Activated CD8-positive, alpha-beta memory T cell treated with anti-CD3 and anti-CD28 coated beads, Interleukin-2, amount 50 U/mL, for 1 hour (primary cell): ENCODE measurements around the gene ATOH7.
"Not testable (repeated sequence)": the region's sequence is repeated elsewhere in the genome, so short reads cannot be mapped to it uniquely, and the experiment has no call there.

Experiments
- DNase-seq: peaks from one replicate; pipeline ENCODE4 v3.0.0-alpha.2; 2020; ENCODE audit errors: extremely low read depth

The ATOH7 gene

DNA sequence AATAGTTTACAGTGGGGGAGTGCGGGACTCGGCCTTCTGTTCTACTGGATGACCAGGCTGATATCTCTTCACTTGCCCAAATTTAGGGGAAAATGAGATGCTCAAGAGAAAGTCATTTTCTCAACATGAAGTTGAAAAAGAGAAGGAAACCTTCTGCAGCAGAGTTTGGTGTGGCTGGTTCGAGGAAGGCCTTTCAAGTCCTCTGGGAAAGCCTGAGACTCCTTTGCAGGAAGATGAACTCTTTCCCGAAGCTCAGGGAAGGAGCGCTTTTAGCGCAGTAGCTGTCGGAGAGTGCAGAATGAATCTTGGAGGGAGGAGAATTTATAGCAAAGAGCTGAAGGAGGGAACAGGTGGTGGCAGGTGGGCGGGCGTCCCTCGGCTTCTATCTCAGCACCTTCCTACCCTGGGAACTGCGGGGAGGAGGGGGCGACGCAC is at the start of gene ATOH7:
TSS of gene ATOH7 (minus strand) at position 297 of the 435 bp plus-strand sequence. CDS start 436 bp downstream, outside the sequence.
- no peak for DNase-seq

DNA sequence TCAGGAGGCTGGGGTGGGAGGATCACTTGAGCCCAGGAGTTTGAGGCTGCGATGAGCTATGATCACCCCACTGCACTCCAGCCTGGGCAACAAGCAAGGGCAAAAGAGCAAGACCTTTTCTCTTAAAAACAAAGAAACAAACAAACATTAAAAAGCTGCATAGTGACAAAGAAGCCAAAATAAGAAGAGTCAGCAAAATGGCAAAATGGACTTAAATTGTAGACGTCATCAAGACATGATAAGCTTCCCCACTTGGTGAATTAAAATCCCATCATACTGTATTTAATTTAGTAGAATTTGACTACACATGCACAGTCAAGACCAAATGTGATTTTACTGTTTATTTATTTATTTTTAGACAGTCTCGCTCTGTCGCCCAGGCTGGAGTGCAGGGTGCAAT is 48.8 kb upstream of the ATOH7 start:
- DNase-seq = no peak

DNA sequence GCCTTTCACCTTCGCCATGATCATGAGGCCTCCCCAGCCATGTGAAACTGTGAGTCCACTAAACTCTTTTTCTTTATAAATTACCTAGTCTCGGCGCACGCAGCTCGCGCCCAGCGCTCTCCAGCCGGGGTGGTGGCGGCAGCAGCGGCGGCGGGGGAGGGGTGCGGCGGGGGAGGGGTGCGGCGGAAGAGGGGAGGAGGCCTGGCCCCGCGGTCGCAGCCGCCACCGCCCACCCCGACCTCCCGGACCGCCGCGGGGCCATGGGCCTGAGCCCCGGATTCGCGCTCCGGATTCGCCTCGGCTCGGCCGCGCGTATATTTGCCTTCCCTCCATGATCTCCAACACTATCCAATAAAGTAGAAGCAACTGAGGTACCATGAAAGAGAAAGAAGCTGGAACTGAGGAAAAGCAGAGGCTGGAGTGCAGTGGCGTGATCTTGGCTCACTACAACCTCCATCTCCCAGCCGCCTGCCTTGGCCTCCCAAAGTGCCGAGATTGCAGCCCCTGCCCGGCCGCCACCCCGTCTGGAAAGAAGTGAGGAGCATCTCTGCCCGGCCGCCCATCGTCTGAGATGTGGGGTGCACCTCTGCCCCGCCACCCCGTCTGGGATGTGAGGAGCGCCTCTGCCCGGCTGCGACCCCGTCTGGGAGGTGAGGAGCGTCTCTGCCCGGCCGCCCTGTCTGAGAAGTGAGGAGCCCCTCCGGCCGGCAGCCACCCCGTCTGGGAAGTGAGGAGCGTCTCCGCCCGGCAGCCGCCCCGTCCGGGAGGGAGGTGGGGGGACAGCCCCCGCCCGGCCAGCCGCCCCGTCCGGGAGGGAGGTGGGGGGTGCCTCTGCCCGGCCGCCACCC is 47.2 kb upstream of the ATOH7 start:
- DNase-seq = not testable (repeated sequence)

DNA sequence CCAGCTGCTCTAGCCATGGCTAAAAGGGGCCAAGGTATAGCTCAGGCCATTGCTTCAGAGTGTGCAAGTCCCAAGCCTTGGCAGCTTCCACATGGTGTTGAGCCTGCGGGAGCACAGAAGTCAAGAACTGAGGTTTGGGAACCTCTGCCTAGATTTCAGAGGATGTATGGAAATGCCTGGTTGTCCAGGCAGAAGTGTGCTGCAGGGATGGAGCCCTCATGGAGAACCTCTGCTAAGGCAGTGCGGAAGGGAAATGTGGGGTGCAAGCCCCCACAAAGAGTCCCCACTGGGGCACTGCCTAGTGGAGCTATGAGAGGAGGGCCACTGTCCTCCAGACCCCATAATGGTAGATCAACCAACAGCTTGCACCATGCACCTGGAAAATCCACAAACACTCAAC is 45.9 kb upstream of the ATOH7 start:
- DNase-seq = not testable (repeated sequence)

DNA sequence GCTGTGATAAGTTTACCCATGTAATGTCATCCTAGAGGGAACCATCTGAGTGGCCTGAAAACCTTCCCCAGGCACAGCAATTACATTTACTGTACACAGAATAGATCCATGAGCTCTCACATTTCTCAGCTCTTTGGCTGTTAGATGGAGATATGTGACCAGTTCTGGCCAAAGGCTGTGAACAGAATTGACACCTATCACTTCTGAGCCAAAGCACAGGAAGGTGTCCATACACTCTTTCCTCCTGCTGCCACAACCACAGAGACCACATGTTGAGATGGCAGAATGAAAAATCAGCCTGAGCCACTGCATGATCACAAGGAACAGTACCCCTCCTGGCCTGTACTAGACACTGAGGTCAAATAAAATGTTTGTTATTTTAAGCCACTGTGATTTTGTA is 44.3 kb upstream of the ATOH7 start:
- DNase-seq = no peak

DNA sequence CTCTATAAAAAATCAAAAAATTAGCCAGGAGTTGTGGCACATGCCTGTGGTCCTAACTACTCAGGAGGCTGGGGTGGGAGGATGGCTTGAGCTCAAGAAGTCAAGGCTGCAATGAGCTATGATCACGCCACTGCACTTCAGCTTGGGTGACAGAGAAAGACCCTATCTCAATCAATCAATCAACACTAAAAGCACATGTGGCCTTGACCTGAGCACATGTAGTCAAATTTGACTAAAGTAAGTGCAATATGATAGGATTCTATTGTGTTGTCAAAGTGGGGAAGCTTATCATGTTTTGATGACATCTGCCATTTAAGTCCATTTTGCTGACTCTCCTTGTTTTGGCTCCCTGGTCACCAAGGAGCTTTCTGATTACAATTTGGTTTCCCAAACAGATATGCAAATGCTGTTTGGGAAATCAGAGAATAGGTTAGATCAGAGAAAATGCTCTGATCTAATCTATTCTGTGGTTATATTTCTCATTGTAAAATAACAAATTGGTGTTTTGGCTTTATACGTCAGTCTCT is 43.8 kb upstream of the ATOH7 start:
- no peak for DNase-seq

DNA sequence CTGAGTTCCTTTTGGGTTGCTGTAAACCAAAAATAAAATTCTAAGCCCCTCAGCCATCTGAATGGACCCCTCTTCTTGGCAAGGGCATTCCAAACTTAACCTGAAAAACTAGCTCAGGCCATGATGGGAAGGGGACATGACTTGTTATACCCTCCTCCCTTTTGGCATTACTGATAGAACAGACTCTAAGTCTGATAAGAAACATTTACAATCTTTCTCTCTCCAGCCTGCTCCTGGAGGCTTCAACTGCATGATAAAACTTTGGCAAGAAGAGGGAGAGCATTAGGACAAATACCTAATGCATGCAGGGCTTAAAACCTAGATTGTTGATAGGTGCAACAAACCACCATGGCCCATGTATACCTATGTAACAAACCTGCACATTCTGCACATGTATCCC is 40.9 kb upstream of the ATOH7 start:
- no peak for DNase-seq

DNA sequence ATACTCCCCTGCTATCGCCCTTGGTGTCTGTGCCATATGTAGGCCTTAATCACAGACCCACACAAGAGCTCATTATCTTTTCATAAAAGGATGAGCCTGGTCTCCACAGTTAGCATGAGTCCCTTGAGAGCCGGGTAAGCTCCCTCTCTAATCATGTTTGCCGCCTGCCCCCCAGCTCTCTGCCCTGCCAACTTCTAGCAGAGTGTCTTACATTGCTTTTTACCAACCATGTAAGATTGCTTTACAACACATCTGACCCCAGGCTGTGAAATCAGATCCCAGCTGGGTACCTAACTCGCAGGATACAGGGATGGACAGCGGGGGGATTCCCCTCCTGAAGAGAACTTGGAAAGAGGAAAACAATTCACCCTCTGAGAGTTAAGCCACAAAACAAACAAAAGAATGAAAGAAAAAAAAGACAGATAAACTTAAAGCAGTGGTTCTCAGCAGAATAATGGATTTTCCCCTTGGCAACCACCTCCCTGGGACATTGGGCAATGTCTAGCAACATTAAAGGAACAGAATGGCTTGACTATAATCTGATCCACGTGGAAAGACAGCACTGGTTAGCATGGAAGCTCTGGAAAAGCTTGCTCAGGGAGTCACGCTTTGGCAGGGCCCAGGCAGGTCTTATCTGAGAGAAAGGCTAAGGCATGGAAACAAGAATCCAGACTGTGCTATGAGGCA is 39.4 kb upstream of the ATOH7 start:
- no peak for DNase-seq

DNA sequence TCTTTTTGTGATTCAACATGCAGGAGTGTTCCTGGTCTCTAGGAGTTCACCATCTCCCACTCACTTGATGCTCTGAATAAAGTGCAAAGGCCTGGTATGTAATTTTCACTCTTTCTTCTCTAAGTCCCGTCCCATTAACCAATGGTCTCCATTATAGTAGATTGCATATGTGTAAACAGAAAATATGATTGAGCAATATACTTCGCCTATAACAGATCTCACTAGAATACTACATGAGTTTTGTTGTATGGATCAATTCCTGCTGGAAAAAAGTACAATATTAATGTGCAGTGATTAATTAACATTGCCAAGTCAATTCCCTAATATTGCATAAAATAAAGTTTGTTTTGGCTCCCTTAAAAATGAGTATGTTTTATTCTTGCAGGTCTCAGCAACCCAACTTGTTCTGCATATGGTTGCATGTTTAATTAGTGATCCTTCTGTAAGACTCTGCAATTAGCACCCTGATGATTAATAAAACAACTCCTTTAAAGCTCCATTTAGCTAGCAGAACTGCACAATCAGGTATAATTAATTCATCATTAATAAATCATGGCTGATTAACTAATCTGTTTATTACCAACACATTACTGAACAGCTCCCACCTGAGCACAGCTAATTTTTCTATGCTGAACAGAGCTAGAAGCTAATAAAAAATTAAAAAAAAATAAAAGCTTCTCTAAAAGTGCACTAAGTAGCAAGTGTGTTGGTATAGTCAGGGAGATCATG is 37.8 kb upstream of the ATOH7 start:
- DNase-seq = no peak

DNA sequence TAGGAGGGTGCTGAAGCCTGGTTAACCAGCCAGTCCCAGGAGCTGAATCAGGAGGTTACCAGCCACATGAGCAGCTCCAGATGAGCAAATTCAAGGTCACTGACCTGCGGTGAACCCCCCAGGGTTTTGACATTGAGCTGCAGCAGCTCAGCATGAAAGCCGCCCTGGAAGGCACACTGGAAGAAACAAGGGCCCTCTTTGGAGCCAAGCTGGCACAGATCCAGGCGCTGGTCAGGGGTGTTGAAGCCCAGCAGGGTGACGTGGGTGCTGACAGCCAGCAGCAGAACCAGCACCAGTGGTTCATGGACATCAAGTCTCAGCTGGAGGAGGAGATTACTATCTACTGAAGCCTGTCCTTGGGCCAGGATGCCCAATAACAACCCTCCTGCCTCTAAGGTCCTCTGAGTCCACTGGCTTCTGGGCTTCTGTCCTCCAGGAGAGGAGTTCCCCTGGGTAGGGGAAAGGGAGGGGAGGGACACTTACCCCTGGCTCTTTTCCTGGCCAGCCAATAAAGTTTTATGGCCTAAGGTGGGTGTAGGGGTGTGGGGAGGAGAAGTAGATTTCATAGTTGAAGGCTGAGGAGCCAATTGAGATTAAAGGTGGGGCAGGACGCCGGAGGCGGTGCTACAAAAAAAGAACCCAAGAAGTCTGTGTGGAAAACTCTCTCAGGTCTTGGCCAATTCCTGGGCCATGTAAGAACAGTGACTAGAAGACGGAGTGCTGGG is 29.4 kb upstream of the ATOH7 start:
- DNase-seq = no peak

DNA sequence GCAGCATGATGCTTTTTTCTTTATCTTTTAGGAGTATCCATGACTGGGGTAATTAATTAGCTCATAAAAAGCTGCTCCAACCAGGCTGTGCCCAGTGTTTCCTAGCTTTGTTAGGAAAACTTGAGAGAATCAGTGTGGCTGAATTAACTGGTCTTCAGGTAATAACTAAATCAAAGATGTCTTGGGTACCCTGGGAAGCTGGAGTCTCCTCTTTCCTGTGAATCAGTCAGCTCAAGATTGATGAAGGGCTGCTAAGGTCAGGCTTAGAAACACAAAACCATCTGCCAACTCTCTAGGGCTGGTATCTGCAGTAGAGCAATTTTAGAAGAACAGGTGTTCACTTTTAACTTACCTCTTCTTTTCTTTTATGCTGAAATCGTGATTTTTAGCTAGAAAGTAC is 21.4 kb upstream of the ATOH7 start:
- no peak for DNase-seq

DNA sequence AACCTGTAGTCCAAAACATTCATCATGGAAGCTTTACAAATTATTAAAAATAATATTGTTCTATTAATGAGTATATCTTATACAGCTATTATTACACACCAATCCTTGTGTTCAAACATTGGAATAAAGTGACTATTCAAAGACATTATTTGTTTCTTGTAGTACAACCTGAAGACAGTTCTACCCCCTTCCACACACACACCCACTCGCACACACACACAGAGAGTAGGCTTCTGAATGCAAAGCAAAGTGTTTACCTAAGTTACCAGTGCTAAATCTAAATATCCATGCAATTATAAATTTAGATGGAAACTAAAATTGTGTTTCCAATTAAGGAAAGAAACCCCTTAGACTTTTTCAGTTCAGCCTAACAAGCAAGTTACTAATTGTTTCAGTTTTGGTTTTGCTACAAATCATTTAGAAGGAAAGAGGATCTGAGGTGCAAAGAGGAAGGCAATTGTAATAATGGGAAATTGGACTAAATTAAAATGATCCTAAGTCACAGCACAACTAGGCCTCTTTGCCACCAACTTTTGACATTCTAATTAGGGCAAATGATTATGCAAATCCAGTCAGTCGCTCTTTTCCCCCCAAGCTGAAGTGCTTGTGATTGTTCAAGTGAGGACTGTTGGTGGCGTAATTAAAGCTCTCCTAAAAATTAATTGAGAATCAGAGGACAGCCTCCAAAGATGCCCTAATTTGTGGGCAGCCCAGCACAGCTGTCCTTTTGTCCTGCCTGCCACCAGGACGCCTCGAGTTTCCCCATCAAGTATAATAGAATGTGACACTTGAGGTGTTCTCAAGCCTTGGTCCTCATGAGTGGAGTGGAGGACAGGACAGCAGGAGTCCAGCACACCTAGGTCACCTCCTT is 19.9 kb upstream of the ATOH7 start:
- DNase-seq = no peak

DNA sequence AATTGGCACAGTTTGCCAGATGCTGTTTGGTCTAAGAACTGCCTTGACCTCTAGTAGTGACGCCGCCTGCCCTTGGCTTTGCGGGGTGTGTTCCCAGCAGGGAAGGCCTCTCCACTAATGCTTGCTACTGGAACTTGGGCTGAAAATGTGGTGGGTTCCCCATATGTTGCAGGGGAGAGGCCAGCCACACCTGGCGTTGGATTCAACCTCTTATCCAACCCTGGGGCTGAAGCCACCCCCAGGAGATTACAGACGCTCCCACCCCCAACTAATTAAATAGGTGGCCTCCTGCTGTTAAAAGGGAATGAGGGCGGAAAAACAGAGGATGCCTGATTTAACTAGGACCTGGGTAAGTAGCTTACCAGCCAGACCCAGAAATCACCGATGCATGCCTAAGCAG is 19.2 kb upstream of the ATOH7 start:
- no peak for DNase-seq

DNA sequence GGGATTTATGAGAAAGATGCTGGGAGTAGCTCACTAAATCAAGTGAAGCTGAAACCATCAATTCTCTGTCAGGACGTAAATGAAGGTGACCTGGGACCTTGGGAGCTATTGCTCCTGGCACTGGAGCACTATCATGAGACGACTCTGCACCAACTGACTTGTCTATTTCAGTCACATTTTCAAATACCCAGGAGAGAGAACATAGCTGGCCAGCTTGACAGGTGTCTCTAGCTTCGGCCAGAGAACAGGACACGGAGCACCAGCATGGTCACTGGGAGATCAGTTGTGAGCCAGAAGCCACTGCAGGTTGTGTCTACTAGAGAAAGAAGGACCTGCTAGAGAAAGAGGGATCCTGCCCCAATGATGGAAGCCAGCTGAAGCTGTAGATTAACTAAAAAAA is 17.4 kb upstream of the ATOH7 start:
- no peak for DNase-seq

DNA sequence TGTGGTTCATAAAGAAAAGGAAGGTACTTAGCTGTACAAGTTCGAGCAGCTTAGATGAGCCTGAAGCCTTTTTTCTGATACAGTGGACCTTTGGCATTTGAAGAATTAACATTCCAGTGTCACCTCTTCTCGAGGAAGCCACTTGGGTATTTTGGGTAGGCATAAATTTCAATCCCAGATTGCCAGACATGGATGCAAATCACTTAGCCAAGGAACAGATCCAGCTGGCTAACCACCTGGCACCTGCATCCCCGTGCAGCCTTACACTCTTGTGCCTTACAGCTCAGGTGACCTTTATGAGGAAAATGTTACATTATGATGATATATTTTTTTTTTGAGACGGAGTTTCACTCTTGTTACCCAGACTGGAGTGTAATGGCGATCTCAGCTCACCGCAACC is 16.0 kb upstream of the ATOH7 start:
- DNase-seq = no peak

DNA sequence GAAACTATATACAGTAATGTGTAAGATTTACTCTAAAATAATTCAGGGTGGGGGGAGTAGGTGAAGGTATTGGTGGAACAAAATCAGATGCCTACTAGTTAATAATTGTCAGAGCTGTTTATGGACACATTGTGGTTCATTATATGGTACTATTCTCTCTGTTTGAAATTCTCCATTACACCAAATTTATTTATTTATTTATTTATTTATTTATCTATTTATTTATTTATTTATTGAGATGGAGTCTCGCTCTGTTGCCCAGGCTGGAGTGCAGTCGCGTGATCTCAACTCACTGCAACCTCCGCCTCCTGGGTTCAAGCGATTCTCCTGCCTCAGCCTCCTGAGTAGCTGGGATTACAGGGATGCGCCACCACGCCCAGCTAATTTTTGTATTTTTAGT is 14.5 kb upstream of the ATOH7 start:
- not testable (repeated sequence) for DNase-seq

DNA sequence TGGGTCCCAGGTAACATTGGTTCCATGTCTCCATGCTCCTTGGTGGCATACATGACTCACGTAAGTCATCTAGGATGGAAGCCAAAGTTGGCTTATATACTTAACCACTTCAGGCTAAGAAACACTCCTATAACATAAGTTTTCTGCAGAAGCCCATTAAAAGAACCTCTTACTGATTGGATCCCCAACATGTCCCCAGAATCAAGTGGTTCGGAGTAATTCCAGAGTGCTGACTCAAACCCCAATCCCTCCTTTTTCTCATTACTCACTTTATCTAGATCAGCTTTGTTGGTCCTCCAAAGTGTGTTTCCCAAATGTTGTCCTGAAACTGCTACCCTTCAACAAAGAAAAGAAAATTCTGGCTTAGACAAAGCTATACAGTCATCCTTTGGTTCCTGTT is 10.1 kb upstream of the ATOH7 start:
- no peak for DNase-seq

DNA sequence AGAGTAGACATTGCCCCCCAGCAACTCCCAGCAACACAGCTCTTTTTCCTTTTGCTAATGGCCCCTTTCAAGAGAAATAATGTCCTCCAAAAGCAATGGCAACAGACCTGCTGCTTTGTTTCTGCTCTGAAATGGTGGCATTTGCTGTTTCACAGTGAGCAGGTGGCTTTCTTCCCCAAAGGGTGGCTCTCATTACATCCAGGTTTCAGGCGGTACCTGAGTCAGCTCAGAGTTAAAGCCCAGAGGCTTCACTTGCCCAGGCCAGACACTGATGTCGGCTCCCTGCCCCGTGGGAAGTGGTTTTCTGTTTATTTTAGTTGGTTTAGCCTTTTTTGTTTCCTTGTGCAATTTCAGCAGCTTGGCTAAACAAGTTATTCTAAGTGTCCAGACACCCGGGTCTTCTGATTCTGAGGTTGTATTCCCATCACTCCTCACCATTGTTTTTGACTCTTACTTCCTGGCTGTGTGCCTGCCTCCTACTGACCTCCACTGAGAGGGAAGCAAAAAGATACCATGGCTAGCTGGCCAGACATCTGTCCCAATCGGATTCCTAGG is 7.8 kb upstream of the ATOH7 start:
- no peak for DNase-seq

DNA sequence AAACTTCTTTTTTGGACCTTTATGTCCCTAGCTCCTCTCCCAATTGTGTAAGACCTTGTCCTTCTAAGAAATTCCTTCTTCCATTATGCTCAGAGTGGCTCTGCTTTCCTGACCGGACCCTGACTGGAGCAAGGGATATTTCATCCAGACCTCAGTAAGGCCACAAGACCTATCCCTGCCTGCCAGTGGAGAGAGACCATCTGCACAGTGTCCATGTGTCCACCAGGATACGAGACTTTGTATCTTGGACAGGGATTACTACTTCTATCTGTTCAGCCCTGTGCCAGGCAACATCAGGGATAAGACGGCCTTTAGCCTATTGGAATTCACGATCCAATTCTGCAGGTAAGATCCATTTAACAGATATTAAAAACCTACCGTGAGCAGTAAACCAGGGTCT is 7.2 kb upstream of the ATOH7 start:
- no peak for DNase-seq

DNA sequence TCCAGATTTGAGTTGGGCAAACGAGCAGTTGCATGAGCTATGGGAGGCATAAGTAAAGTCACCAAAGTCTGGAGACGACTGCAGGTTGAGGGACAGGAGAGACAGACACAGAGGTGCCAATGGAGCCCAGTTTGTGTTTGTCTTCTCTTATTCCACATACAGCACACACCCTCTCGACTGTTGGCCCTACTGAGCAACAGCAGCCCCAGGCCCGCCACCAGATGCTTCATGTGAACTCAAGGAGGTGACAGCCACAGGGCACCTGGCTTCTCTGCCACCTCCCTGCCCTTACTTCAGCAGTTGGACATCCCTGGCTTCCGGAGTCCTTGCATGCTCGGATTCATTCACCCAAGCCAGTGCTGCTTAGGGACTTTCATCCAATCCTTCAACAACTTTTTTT is 6.5 kb upstream of the ATOH7 start:
- no peak for DNase-seq
